Upper lobe of right lung (tissue), 1 donor: ENCODE measurements around the gene SS18L1. TPM values are rescaled to one million over a fixed set of nuclear protein-coding genes. Genes with fewer than 3 reads are reported as not detected.

Experiments
- ATAC-seq: fragments of 200-7000 bp; cut with Tn5 transposase; one replicate; pipeline ENCODE4 v1.9.1; 2020; ENCODE audit warnings: mild to moderate bottlenecking, moderate library complexity
- DNase-seq: peaks from one replicate; pipeline ENCODE4 v3.0.0-alpha.2; 2020
- H3K27ac ChIP-seq: fragments of 200-600 bp; one replicate; pipeline ENCODE4 v1.8.0; 2022
- H3K27me3 ChIP-seq: fragments of 200-600 bp; one replicate; pipeline ENCODE4 v1.8.0; 2022; ENCODE audit warnings: mild to moderate bottlenecking
- H3K36me3 ChIP-seq: fragments of 200-600 bp; one replicate; pipeline ENCODE4 v1.8.0; 2022
- H3K4me1 ChIP-seq: fragments of 200-600 bp; one replicate; pipeline ENCODE4 v1.8.0; 2022
- H3K4me3 ChIP-seq: fragments of 200-600 bp; one replicate; pipeline ENCODE4 v1.8.0; 2022; ENCODE audit warnings: mild to moderate bottlenecking
- H3K9me3 ChIP-seq: fragments of 200-600 bp; one replicate; pipeline ENCODE4 v1.8.0; 2022
- CTCF ChIP-seq: fragments of 200-600 bp; IDR thresholded peaks from one replicate; pipeline ENCODE4 v1.8.0; 2022; ENCODE audit warnings: antibody characterized with exemption
- intact Hi-C: fragments of 100-400 bp; cut with DNase I; formaldehyde crosslinking; loops from one replicate; pipeline ENCODE4 v1.11.0; 2022
- total RNA-seq: library from RNA; stranded (reverse); fragmentation: NEBNext Ultra II Directional; extraction: Animal tissue kit (Norgen Biotek cat#: 25700); gene quantifications from one replicate; pipeline ENCODE4 v1.2.1, GENCODE V29; 2021
- donor health status: DM: no; HTN: yes; CAD: no; lungs with severe emphysema.

SS18L1 gene
- total RNA-seq, 1 donor from 2014 or later: 12.6 TPM

DNA sequence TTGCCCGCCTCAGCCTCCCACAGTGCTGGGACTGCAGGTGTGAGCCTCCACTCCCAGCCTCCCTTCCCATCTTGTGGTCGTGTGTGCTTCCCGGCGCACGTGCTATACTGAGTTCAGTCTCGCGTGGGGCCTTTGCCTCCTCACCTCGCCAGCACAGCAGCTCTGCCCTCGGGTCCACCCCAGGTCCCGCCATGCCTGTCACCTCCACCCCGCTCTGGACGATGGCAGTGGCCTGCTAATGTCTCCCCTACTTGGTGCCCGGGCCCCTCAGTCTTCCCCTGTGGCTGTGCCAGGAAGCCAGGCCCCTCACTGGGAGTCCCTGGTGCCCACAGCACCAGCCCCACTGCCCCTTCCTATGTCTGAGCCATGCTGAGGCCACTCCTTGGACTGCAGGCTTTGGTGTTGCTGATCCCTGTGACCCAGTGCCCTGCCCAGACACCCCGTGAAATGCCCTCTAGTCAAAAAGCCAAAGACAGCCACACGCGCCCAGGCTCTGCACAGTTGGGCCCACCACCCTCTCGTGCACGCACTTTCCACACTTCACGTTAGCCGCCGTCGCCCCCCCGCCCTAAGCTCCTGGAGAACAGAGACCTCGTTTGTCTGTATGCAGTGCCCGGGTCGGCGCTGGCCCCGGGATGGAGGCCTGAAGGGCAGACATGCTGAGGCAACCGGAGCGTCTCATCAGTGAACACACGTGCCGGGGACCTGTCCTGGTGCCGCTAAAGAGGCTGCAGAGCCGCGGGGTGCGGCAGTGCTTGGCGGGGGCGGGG is 62.2 kb downstream of the SS18L1 start:
- Histone ChIP-seq H3K9me3 (no peaks in the 10 kb centered on the region), H3K27me3 (peaks cover 7% of the 10 kb centered on the region), H3K4me3 (no peak overlapping the region), H3K4me1 (no peaks in the 10 kb centered on the region), H3K36me3 (peaks cover 23% of the 10 kb centered on the region), H3K27ac (no peak overlapping the region)
- ATAC-seq (no peak), DNase-seq (no peak)
- intact Hi-C loops: no loop called here
- TF ChIP-seq CTCF: no peak

GRCh38 chr20:62206388-62206775 is 62.8 kb downstream of the SS18L1 start:
- DNase-seq: no peak
- H3K9me3 ChIP-seq: no peaks in the 10 kb centered on the region
- H3K4me1 ChIP-seq: no peaks in the 10 kb centered on the region

DNA sequence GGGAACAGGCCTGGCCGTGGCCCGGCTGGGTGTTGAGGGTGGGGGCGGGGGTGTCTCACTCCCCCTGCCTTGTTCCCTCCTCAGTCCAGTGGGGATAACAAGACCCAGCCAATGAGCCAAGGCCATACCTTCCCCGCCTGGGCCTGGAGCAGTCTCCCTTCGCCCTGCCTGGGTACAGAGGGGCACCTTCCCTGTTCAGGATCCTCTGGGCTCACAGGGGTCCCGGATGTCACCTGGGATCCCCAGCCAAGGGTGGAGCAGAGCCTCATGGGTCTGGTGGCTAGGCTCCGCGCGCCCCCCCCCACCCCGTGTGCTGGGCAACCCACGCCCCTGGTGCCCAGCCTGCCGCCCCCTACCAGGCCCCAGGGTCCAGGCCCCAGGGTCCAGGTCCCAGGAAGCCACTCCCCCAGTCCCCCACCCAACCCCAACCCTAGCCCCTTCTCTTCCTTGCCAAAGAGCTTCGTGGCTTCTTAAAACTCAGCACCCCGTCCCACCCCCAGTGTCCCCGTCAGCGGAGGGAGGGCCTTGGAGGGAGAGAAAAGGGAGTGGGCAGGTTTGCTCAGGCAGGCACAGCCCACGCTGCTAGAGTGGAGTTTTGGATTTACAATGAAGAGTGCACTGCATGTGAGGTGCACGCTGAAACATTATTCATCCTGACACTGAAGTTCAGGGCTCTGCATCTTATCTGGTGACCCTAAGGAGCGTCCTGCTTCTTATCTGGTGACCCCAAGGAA is 64.7 kb downstream of the SS18L1 start:
- no peak for TF ChIP-seq CTCF
- intact Hi-C loops: no loop called here
- no peak overlapping the region for H3K4me3 ChIP-seq
- peaks cover 21% of the 10 kb centered on the region for H3K27me3 ChIP-seq
- peaks cover under 1% of the 10 kb centered on the region for H3K36me3 ChIP-seq
- ATAC-seq: no peak
- H3K9me3 ChIP-seq: no peaks in the 10 kb centered on the region
- no peak for DNase-seq
- H3K4me1 ChIP-seq: no peaks in the 10 kb centered on the region
- H3K27ac ChIP-seq: no peak overlapping the region

More at GRCh38 chr20:62206388-62206775, 62.8 kb downstream of the SS18L1 start:
- ATAC-seq: no peak
- peaks cover 13% of the 10 kb centered on the region for H3K27me3 ChIP-seq
- no peak for TF ChIP-seq CTCF
- peaks cover 17% of the 10 kb centered on the region for H3K36me3 ChIP-seq
- intact Hi-C loops: no loop called here
- no peak overlapping the region for H3K4me3 ChIP-seq
- no peak overlapping the region for H3K27ac ChIP-seq

GRCh38 chr20:62208795-62209755 is 65.5 kb downstream of the SS18L1 start:
- H3K4me3 ChIP-seq: no peak overlapping the region
- H3K27me3 ChIP-seq: peaks cover 21% of the 10 kb centered on the region
- no peak for DNase-seq
- H3K27ac ChIP-seq: no peak overlapping the region
- H3K9me3 ChIP-seq: no peaks in the 10 kb centered on the region
- ATAC-seq: peak; percentile 5
- intact Hi-C loops: no loop called here
- no peak for TF ChIP-seq CTCF
- no peaks in the 10 kb centered on the region for H3K4me1 ChIP-seq
- H3K36me3 ChIP-seq: no peaks in the 10 kb centered on the region

DNA sequence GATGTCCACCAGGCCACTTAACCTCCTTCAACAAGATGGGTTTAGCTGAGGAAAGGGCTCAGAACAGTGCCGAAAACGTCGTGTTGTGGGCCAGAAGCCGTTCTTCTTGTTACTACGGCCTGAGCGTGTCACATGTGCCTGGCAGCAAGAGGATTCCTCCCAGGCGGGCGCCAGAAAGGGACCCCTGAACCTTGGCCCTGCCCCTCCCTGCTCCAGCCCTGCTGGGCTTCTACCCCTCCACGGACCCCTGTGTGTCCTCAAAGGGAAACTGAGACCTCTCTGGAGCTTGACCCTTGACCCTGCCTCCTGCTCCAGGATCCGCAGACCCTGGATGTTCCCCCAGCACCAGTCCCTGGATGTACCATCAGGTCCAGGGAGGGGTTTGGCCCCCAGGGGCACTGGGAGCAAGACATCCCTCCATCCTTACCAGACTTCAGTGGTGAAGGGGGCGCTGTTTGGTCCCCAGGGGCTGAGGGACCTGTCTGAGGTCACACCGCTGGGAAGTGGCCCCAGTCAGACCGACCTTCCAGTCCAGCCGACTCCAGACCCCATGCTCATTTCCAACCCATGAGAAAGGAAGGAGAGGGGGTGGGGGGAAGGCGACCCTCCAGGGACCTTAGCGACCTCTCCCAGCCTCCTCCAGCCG is 66.4 kb downstream of the SS18L1 start:
- H3K27ac ChIP-seq: no peak overlapping the region
- no peaks in the 10 kb centered on the region for H3K9me3 ChIP-seq
- peaks cover 29% of the 10 kb centered on the region for H3K27me3 ChIP-seq
- no peak for TF ChIP-seq CTCF
- DNase-seq (no peak), ATAC-seq (no peak)
- no peaks in the 10 kb centered on the region for H3K36me3 ChIP-seq
- no peak overlapping the region for H3K4me3 ChIP-seq
- intact Hi-C loops: no loop called here
- H3K4me1 ChIP-seq: no peaks in the 10 kb centered on the region
